ENCODE results near the gene HNRNPK.

HNRNPK gene

DNA sequence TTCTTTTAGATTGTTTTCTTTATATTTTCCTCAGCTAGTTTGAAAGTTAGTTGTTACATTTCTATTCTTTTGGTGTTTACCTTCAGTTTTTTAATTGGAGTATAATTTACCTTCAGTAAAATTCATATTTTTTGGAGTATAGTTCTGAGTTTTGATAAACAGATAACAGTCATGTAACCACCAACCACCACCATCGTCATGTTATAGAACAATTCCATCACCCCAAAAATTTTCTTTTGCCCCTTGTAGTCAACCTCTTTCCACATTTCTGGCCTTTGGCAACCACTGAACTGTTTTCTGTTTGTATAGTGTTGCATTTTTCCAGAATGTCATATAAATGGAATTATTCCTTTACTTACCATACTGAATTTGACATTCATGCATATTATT, 7.4 kb upstream of the HNRNPK start:
- TF ChIP-seq, protein P1, sequence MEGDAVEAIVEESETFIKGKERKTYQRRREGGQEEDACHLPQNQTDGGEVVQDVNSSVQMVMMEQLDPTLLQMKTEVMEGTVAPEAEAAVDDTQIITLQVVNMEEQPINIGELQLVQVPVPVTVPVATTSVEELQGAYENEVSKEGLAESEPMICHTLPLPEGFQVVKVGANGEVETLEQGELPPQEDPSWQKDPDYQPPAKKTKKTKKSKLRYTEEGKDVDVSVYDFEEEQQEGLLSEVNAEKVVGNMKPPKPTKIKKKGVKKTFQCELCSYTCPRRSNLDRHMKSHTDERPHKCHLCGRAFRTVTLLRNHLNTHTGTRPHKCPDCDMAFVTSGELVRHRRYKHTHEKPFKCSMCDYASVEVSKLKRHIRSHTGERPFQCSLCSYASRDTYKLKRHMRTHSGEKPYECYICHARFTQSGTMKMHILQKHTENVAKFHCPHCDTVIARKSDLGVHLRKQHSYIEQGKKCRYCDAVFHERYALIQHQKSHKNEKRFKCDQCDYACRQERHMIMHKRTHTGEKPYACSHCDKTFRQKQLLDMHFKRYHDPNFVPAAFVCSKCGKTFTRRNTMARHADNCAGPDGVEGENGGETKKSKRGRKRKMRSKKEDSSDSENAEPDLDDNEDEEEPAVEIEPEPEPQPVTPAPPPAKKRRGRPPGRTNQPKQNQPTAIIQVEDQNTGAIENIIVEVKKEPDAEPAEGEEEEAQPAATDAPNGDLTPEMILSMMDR (conservative IDR thresholded peaks at IDR 0.05): no peak

DNA sequence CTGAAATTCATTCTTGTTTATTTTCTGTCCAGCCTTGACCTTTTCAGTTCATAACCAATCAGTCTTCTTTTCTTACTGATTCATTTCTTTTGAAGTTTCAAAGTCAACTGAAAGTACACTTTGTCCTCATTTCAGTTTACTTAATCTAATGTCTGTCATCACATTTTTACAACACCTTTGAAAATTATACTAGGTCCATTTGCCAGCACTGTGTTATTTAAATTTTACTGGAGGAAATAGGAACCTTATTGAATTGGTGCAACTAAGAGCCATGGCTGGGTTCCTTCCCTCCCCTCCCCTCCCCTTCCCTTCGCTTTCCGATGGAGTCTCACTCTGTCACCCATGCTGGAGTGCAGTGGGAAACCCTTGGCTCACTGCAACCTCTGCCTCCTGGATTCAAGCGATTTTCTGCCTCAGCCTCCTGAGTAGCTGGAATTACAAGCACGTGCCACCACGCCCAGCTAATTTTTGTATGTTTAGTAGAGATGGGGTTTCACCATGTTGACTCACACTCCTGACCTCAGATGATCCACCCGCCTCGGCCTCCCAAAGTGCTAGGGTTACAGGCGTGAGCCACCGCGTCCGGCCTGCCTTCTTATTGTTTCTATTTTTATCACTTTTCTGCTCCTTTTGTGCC, 6.9 kb upstream of the HNRNPK start:
- peak overlapping the region; percentile 79 for H3K27ac ChIP-seq
- TF ChIP-seq, protein P1 (conservative IDR thresholded peaks at IDR 0.05): no peak

More for the DNA sequence above, 7.4 kb upstream of the HNRNPK start:
- H3K27ac ChIP-seq: peak overlapping the region; percentile 79

DNA sequence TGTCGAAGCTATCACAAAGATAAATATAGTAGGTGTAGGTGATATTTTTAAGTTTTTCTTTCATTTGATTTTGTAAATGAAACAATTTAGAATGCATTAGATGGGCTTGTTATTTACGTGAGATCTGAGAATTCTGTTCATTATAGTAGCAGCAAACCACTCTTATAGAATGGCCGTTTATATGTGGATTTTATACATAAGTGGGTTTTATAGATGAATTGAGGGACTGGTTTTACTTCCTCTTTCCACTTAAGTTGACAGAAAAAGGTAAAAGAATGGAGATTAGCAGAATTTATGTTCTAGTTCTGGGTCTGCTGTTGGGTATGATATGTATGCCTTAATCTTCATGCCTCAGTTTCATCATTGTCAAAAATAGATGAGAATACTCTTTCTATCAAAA, 6.2 kb upstream of the HNRNPK start:
- TF ChIP-seq, protein P1 (conservative IDR thresholded peaks at IDR 0.05): no peak
- peak overlapping the region; percentile 79 for H3K27ac ChIP-seq

DNA sequence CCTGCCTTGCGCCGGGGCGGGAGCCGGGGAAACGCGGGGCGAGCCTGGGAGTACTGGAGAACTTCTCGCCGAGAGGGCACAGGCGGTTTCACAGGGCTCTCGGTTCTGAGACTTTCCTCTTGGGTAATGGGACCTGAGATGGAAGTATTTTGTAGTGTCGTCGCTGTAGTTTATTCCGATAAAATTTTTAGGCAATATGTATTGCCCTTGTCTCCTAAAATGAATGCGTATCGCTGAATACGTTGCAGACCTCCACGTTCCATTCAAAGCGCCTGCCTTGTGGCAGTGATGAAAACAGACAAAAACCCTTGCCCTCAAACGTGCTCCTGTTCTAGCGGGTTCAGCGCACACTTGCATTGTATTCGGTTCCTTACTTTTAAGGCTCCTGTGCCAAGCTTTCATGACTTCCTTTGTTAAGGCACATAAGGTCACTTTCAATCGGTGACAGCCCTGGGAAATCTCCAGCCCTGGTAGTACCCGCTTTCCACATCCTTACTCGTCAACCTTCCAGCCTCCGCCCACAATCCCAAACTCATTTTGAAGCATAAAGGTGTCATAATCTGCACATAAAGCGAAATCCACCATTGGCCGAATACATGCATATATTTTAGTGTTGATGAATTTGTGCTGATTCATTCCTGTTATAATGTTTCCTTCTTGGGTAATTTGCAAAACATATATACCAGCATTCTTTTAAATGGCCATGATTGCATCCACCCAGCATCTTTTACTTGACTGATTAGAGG, 1.3 kb upstream of the HNRNPK start:
- TF ChIP-seq, protein P1 (conservative IDR thresholded peaks at IDR 0.05): no peak
- peak overlapping the region; percentile 98 for H3K27ac ChIP-seq

DNA sequence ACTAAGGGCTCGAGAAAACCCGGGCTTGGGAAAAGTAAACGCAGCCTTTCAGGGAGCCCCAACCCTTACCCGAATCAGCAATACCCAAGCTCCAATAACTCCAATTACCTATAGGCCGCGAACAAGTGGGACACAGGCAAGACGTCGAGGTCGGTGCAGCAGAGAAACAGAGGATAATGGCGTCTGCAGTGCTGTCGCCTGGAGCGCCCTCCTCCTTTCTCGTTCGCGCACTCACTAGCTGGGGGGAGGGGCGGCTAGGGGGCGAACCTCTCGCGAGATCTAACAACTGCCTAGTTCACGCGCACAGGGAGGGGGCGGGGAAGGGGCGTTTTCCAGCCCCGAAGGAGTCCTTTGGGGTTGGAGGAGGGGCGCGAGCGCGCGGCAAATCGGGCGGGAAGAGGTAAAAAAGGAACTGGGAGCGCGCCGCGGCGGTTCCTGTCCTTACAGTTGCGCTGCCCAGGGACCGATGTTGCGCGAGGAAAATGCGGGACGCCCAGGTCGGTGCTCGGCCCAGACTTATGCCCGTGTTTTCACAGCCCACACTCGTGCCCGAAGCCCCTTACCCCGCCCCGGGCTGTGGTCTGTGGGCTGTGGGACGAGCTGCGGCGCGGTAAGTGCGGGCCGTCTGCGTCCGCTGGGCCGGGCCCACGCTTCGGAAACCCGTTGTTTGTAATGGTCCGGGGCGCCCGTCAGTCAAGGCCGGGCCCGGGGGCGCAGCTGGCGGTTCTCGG, 545 bp upstream of the HNRNPK start, which contains the start of gene RMI1:
TSS of gene RMI1 (plus strand) at position 411 of the 731 bp plus-strand sequence. CDS start 20,182 bp downstream, outside the sequence.
- peak within 1 kb of the TSS; percentile 98 for H3K27ac ChIP-seq
- TF ChIP-seq, protein P1 (conservative IDR thresholded peaks at IDR 0.05): no peak

DNA sequence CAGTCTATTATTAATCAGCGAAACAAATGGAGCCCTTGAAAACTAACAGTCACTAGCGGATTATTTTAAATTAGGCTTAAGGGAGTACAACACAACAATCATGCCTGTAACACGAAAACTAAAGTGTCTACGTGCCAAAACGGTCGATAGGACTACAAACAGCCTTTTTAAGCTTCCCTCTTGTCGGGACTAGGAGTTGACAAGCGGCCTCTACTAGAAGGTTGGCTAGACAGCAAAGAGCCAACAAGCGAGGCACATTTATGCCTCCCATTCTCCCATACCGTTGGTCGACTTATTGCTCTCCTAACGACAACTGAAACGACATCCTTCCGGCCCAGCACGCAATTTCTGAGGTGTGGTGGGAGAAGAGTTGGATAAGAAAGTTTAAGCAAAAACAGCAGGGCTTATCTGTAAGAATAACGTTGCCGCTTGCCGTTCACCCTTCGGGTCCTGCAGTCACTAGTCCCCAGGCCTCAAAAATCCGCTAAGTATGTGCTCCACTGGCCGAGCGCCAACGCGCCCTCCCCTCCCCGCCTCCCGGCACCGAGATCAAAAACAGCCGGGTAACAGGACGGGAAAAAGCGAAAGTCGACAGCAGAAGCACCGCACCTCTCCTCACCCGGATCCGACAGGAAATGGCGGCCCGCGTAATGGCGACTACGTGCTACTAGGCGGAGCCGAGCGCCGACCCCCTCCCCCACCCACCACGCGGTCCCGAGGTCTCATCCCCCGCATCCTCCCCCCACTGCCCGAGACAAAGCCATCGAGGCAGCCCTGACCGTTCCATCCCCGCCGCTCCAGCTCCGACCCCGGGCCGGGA, 813 bp downstream of the HNRNPK start:
- TF ChIP-seq, protein P1 (conservative IDR thresholded peaks at IDR 0.05): no peak
- peak overlapping the region; percentile 98 for H3K27ac ChIP-seq

Measured in VCaP (cell line).